Activated naive CD4-positive, alpha-beta T cell treated with anti-CD3 and anti-CD28 coated beads, Interleukin-2, amount 10 ng/mL, durations not matched to agents 5 hours and 36 hours (primary cell): ENCODE results near the gene PAQR6. TPM values are rescaled to one million over a fixed set of nuclear protein-coding genes. Genes with fewer than 3 reads are reported as not detected.

Experiments used
- total RNA-seq, 2 experiments: library from RNA; stranded (reverse); gene quantifications; one replicate each; pipeline ENCODE4 v1.2.3, GENCODE V29; 2021

PAQR6 gene, protein sequence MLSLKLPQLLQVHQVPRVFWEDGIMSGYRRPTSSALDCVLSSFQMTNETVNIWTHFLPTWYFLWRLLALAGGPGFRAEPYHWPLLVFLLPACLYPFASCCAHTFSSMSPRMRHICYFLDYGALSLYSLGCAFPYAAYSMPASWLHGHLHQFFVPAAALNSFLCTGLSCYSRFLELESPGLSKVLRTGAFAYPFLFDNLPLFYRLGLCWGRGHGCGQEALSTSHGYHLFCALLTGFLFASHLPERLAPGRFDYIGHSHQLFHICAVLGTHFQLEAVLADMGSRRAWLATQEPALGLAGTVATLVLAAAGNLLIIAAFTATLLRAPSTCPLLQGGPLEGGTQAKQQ
- total RNA-seq = 1 to 10 TPM; 4.7 to 5.0 TPM

GRCh38 chr1:156247460-156248322 is at the start of gene PAQR6:
TSS of gene PAQR6 (minus strand) at chr1:156248056. CDS start at chr1:156246731, 1,325 bp downstream.

GRCh38 chr1:156295391-156295947 is 47.6 kb upstream of the PAQR6 start, which contains the start of gene GLMP:
TSS of gene GLMP (minus strand) at chr1:156295679. CDS start at chr1:156295645, 34 bp downstream.

DNA sequence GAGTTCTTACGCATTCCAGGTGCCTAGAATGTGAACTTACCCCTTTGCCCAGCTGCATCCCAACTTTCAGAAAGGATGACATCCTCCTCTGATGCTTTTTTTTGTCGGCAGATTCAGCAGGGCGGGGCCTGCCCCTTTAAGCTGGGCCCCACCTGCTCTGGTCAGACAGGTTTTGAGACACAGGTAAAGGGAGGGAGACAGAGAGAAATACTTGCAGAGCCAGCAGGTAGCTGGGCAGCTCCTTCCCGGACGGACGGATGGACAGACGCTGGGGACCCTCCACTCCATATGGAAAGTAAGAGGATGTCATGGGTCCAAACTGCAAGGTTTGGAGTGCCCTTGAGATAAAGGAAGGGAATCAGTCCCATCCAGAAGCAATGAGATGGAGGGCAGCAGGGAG is 36.3 kb upstream of the PAQR6 start, which contains the start of gene TMEM79:
TMEM79 (plus strand) TSS at position 214 of the 400 bp plus-strand sequence. CDS start 902 bp downstream, outside the sequence.

DNA sequence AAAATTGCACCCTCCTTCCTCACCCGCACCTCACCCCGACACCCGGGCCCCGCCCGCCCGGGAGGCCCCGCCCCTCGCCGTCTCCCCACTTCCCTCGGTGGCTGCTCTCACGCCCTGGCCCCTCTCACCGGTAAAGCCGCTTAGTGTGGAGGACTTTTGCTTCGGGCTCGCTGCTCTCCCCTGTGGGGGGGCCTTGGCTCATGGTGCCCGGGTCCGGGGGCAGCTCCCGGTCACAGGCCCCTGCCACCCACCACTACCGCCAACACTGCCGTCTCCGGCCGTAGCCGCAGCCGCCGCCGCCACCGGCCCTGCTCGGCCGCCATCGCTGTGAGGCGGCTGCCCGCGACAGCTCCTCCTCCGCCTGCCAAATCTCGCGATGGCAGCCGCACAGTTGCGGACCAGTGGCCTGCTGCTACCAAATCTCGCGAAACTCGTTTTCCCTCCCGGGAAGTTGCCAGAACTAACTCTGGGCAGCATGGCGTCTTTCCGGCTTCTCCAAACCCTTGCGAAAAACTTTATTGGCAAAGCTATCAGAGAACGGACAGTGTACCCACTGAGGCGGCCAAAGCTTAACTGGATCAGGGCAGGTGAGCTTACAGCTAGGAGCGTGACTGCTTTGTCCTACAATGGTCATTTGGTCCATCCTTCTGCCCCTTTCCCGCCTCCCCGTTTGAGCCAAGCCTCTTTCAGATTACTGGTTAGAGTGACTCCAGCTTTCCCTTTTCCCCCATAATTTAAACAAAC is 34.8 kb upstream of the PAQR6 start, which contains the start of gene SMG5:
SMG5 (minus strand) TSS at position 347 of the 744 bp plus-strand sequence; CDS start at position 202, 145 bp downstream.

GRCh38 chr1:156241926-156242325 is 5.9 kb downstream of the PAQR6 start, which contains the start of gene BGLAP:
TSS of gene BGLAP (plus strand) at chr1:156242184. CDS start at chr1:156242232, 48 bp downstream.

GRCh38 chr1:156212833-156213643 is 34.8 kb downstream of the PAQR6 start, which contains the start of gene PMF1:
TSS of gene PMF1 (plus strand) at chr1:156213007. CDS start at chr1:156213016, 9 bp downstream.

GRCh38 chr1:156193488-156194299 is 54.2 kb downstream of the PAQR6 start, which contains the start of gene SLC25A44:
TSS of gene SLC25A44 (plus strand) at chr1:156194104. CDS start at chr1:156199848, 5,744 bp downstream.

Other genes starting within 250 kb of the PAQR6 start
- gene SSR2, start 227.1 kb downstream of the PAQR6 start, total RNA-seq = 100 to 1,000 TPM; 291 to 312 TPM
- 10 to 100 TPM; 26.2 to 26.5 TPM for gene UBQLN4, start 194.3 kb downstream of the PAQR6 start, total RNA-seq
- 10 to 100 TPM; 46.8 to 57.1 TPM for gene LAMTOR2, start 193.3 kb downstream of the PAQR6 start, total RNA-seq
- gene RAB25, start 186.9 kb downstream of the PAQR6 start, total RNA-seq = under 1 TPM; 0.81 to 0.99 TPM
- not detected for gene MEX3A, start 165.6 kb downstream of the PAQR6 start, total RNA-seq
- 1 to 10 TPM; 4.1 to 5.4 TPM for gene LMNA, start 133.3 kb downstream of the PAQR6 start, total RNA-seq
- 1 to 10 TPM; 1.9 to 2.2 TPM for gene SEMA4A, start 94.5 kb downstream of the PAQR6 start, total RNA-seq
- 10 to 100 TPM; 23.3 to 28.9 TPM for gene SLC25A44, start 54.0 kb downstream of the PAQR6 start, total RNA-seq
- 10 to 100 TPM; 70.4 to 71.4 TPM for gene PMF1, start 35.0 kb downstream of the PAQR6 start, total RNA-seq
- gene BGLAP, start 5.9 kb downstream of the PAQR6 start, total RNA-seq = 1 to 10 TPM; 2.2 to 3.5 TPM
- 10 to 100 TPM; 52.9 to 54.1 TPM for gene SMG5, start 34.8 kb upstream of the PAQR6 start, total RNA-seq
- gene TMEM79, start 36.3 kb upstream of the PAQR6 start, total RNA-seq = 1 to 10 TPM; 8.5 to 9.0 TPM
- gene GLMP, start 47.6 kb upstream of the PAQR6 start, total RNA-seq = 10 to 100 TPM; 37.1 to 37.4 TPM
- not detected for gene VHLL, start 51.3 kb upstream of the PAQR6 start, total RNA-seq
- gene CCT3, start 90.2 kb upstream of the PAQR6 start, total RNA-seq = 100 to 1,000 TPM; 184 to 186 TPM
- gene TSACC, start 90.5 kb upstream of the PAQR6 start, total RNA-seq = not detected
- not detected for gene RHBG, start 121.2 kb upstream of the PAQR6 start, total RNA-seq